A673 (cell line): ENCODE results near the gene NR1H3. TPM values are rescaled to one million over a fixed set of nuclear protein-coding genes. Genes with fewer than 3 reads are reported as not detected.

Experiments used
- BruUV-seq: library from RNA; stranded (reverse); fragments of 400-500 nt; replicated peaks from 2 replicates; lab custom pipeline; 2021; lab: Mats Ljungman, UMichigan
- CTCF ChIA-PET: fragments of 300-600 bp; sonication (Branson Sonifier 250); formaldehyde crosslinking; loops from one replicate; lab custom pipeline; 2022; ENCODE audit warnings: antibody characterized with exemption; lab: Charles Lee
- POLR2A ChIA-PET: fragments of 300-600 bp; sonication (Branson Sonifier 250); formaldehyde crosslinking; loops from one replicate; lab custom pipeline; 2022; ENCODE audit warnings: antibody characterized with exemption; ENCODE audit not compliant: low non-redundant PET; lab: Charles Lee
- DNase-seq: peaks from one replicate; pipeline ENCODE4 v3.0.0-alpha.2; 2015; ENCODE audit warnings: low spot score
- H3K27ac ChIP-seq: fragments of 200-600 bp; sonication (generic); 2 replicates; pipeline ENCODE4 v1.5.1; 2016; ENCODE audit warnings: mixed run types, low read depth, mild to moderate bottlenecking, mixed read lengths, antibody characterized with exemption, low read length; ENCODE audit not compliant: poor library complexity, severe bottlenecking
- H3K27me3 ChIP-seq: fragments of 200-600 bp; sonication (generic); replicated peaks from 2 replicates; pipeline ENCODE4 v1.6.1; 2017; ENCODE audit warnings: mixed run types, low read depth, mild to moderate bottlenecking, mixed read lengths, antibody characterized with exemption, low read length; ENCODE audit not compliant: insufficient read depth, poor library complexity
- H3K36me3 ChIP-seq: fragments of 200-600 bp; sonication (generic); 2 replicates; pipeline ENCODE4 v1.6.1; 2016; ENCODE audit warnings: mixed run types, mild to moderate bottlenecking, mixed read lengths, antibody characterized with exemption, low read length; ENCODE audit not compliant: insufficient read depth, poor library complexity, severe bottlenecking
- H3K4me1 ChIP-seq: fragments of 200-600 bp; sonication (generic); 2 replicates; pipeline ENCODE4 v1.6.1; 2017; ENCODE audit warnings: mixed run types, mild to moderate bottlenecking, mixed read lengths, antibody characterized with exemption, low read length; ENCODE audit not compliant: insufficient read depth, poor library complexity, severe bottlenecking
- H3K4me3 ChIP-seq: fragments of 200-600 bp; sonication (generic); 2 replicates; pipeline ENCODE4 v1.5.1; 2016; ENCODE audit warnings: low read depth, mixed run types, mild to moderate bottlenecking, mixed read lengths, low read length; ENCODE audit not compliant: poor library complexity, severe bottlenecking
- H3K9me3 ChIP-seq: fragments of 200-600 bp; sonication (generic); 2 replicates; pipeline ENCODE4 v1.6.1; 2016; ENCODE audit warnings: mixed run types, low read depth, mild to moderate bottlenecking, mixed read lengths, antibody characterized with exemption, low read length; ENCODE audit not compliant: poor library complexity, severe bottlenecking
- EZH2 ChIP-seq: fragments of 200-600 bp; sonication (generic); IDR thresholded peaks from 2 replicates; pipeline ENCODE4 v1.6.1; 2017; ENCODE audit warnings: borderline replicate concordance, low read depth, mild to moderate bottlenecking, mixed read lengths, antibody characterized with exemption, low read length; ENCODE audit not compliant: poor library complexity, severe bottlenecking
- intact Hi-C: fragments of 100-400 bp; cut with micrococcal nuclease; formaldehyde crosslinking; loops from one replicate; pipeline ENCODE4 v1.10.0; 2022; ENCODE audit not compliant: unreplicated experiment
- total RNA-seq: library from RNA; stranded (reverse); gene quantifications from 2 replicates; pipeline ENCODE4 v1.2.3, GENCODE V29; 2021
- TF ChIP-seq, protein P1 (sequence below): fragments of 300-800, 200-600 bp; sonication (generic); conservative IDR thresholded peaks from 2 replicates; pipeline ENCODE4 v1.5.1; 2017; ENCODE audit warnings: low read depth, mild to moderate bottlenecking, antibody characterized with exemption, low read length, moderate library complexity, mixed read lengths

The NR1H3 gene
- total RNA-seq, 1 experiment from 2014 or later, result 14.5 TPM

- Histone ChIP-seq H3K9me3 (no peaks in the 10 kb centered on the region), H3K36me3 (peaks cover 98% of the 10 kb centered on the region), H3K4me3 (no peak overlapping the region), H3K27ac (no peak overlapping the region), H3K4me1 (no peaks in the 10 kb centered on the region), H3K27me3 (no peaks in the 10 kb centered on the region)
- intact Hi-C loops, result no loop called here
- no peak for DNase-seq
- ChIA-PET POLR2A (no interaction called here), CTCF (no interaction called here)
- BruUV-seq, result no TSS peak
- no peak for TF ChIP-seq EZH2
- TF ChIP-seq, protein P1, sequence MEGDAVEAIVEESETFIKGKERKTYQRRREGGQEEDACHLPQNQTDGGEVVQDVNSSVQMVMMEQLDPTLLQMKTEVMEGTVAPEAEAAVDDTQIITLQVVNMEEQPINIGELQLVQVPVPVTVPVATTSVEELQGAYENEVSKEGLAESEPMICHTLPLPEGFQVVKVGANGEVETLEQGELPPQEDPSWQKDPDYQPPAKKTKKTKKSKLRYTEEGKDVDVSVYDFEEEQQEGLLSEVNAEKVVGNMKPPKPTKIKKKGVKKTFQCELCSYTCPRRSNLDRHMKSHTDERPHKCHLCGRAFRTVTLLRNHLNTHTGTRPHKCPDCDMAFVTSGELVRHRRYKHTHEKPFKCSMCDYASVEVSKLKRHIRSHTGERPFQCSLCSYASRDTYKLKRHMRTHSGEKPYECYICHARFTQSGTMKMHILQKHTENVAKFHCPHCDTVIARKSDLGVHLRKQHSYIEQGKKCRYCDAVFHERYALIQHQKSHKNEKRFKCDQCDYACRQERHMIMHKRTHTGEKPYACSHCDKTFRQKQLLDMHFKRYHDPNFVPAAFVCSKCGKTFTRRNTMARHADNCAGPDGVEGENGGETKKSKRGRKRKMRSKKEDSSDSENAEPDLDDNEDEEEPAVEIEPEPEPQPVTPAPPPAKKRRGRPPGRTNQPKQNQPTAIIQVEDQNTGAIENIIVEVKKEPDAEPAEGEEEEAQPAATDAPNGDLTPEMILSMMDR, result no peak
Observed at GRCh38 chr11:47285969-47286770, 28.4 kb downstream of the NR1H3 start.

DNA sequence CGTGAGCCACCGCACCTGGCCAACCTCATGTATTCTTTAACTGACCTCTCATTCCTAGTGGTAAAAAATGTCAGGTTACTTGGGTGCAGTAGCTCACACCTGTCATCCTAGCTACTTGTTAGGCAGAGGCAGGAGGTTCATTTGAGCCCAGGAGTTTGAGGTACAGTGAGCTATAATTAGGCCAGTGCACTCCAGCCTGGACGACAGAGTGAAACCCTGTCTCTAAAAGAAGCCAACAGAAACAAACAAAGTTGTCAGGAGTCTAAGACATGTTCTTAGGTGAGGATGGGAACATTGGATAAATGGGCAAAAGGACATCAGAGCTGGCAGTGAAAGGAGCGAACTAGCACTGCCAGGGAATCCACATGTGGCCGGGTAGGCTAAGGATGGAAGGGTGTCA, 30.3 kb downstream of the NR1H3 start:
- no peak for TF ChIP-seq EZH2
- TF ChIP-seq, protein P1, result no peak
- Histone ChIP-seq H3K4me3 (no peak overlapping the region), H3K27ac (no peak overlapping the region), H3K36me3 (peaks cover 100% of the 10 kb centered on the region), H3K4me1 (no peaks in the 10 kb centered on the region), H3K27me3 (no peaks in the 10 kb centered on the region), H3K9me3 (no peaks in the 10 kb centered on the region)
- intact Hi-C loops, result no loop called here
- no TSS peak for BruUV-seq
- CTCF ChIA-PET, result no interaction called here
- POLR2A ChIA-PET, result no interaction called here
- no peak for DNase-seq

DNA sequence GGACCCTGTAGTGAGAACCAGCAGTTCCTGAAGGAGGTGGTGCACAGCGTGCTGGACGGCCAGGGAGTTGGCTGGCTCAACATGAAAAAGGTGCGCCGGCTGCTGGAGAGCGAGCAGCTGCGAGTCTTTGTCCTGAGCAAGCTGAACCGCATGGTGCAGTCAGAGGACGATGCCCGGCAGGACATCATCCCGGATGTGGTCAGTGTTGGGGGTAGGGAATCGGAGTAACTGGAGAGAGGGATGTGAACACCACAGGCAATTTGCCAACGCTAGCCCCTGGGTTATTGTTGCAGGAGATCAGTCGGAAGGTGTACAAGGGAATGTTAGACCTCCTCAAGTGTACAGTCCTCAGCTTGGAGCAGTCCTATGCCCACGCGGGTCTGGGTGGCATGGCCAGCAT, 32.1 kb downstream of the NR1H3 start:
- H3K27ac ChIP-seq, result no peak overlapping the region
- intact Hi-C loops, result no loop called here
- peaks cover 98% of the 10 kb centered on the region for H3K36me3 ChIP-seq
- H3K4me1 ChIP-seq, result no peaks in the 10 kb centered on the region
- POLR2A ChIA-PET, result interaction anchor here (0.7 kb wide), 1 partner anchor 284 kb away, joined by 3 read pairs; no protein-coding TSS in a partner anchor
- TF ChIP-seq, protein P1, result no peak
- TF ChIP-seq EZH2, result no peak
- no peak overlapping the region for H3K4me3 ChIP-seq
- H3K27me3 ChIP-seq, result no peaks in the 10 kb centered on the region
- CTCF ChIA-PET, result no interaction called here
- BruUV-seq, result no TSS peak
- no peak for DNase-seq
- no peaks in the 10 kb centered on the region for H3K9me3 ChIP-seq
